A549 (cell line): Measurements from ENCODE around the gene SENP8.

Experiments
- CEBPB ChIP-seq, 2 experiments: fragments of >200 bp in 1 of 2; sonication (Bioruptor Twin) in 1 of 2; formaldehyde crosslinking in 1 of 2; IDR thresholded peaks; 2 replicates each; pipeline ENCODE4 v1.6.1; 2012 to 2016
- EHF ChIP-seq: fragments of 250-450 bp; sonication (Bioruptor Pico); IDR thresholded peaks from 2 replicates; pipeline ENCODE4 v1.5.0; 2020; ENCODE audit warnings: mild to moderate bottlenecking
- RAD21 ChIP-seq, 2 experiments: fragments of >200 bp in 1 of 2; sonication (Bioruptor Twin) in 1 of 2; formaldehyde crosslinking in 1 of 2; IDR thresholded peaks in 1 of 2; conservative IDR thresholded peaks in 1 of 2; 2 replicates in 1 of 2; 3 replicates in 1 of 2; pipeline ENCODE4 v1.6.1; 2012 to 2018; ENCODE audit warnings: inconsistent platforms in 1 of 2
- TF ChIP-seq, protein P1 (sequence below): fragments of 200-600 bp; sonication (generic); IDR thresholded peaks from 2 replicates; pipeline ENCODE4 v1.6.1; 2016; ENCODE audit warnings: antibody characterized with exemption, mild to moderate bottlenecking, moderate library complexity

- TF ChIP-seq RAD21 (conservative IDR thresholded peaks at IDR 0.05 in 1 of 2, IDR thresholded peaks at IDR 0.05 in 1 of 2) (no peak), EHF (CRISPR knock-in tag) (no peak), CEBPB (IDR thresholded peaks at IDR 0.05) (no peak)
- TF ChIP-seq, protein P1, sequence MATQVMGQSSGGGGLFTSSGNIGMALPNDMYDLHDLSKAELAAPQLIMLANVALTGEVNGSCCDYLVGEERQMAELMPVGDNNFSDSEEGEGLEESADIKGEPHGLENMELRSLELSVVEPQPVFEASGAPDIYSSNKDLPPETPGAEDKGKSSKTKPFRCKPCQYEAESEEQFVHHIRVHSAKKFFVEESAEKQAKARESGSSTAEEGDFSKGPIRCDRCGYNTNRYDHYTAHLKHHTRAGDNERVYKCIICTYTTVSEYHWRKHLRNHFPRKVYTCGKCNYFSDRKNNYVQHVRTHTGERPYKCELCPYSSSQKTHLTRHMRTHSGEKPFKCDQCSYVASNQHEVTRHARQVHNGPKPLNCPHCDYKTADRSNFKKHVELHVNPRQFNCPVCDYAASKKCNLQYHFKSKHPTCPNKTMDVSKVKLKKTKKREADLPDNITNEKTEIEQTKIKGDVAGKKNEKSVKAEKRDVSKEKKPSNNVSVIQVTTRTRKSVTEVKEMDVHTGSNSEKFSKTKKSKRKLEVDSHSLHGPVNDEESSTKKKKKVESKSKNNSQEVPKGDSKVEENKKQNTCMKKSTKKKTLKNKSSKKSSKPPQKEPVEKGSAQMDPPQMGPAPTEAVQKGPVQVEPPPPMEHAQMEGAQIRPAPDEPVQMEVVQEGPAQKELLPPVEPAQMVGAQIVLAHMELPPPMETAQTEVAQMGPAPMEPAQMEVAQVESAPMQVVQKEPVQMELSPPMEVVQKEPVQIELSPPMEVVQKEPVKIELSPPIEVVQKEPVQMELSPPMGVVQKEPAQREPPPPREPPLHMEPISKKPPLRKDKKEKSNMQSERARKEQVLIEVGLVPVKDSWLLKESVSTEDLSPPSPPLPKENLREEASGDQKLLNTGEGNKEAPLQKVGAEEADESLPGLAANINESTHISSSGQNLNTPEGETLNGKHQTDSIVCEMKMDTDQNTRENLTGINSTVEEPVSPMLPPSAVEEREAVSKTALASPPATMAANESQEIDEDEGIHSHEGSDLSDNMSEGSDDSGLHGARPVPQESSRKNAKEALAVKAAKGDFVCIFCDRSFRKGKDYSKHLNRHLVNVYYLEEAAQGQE: no peak
Measured at GRCh38 chr15:72178976-72179585, 60.9 kb downstream of the SENP8 start.
